ENCODE measurements around the gene CST9L. TPM values are rescaled to one million over a fixed set of nuclear protein-coding genes. Genes with fewer than 3 reads are reported as not detected.

CST9L gene
- total and polyA plus RNA-seq, 2 of the 13 experiments (the other 11 are each of a cell fraction or from before 2014, with no cell fraction given), result 0.15 TPM; not detected in 1

- ChIA-PET CTCF (ENCODE audit: low intra/inter-chr PET ratio, low total read pairs) (no interaction called here), POLR2A (no interaction called here)
- H3K27ac ChIP-seq (ENCODE audit: extremely low read length, insufficient read depth, low read length), result no peak overlapping the region
- no peaks in the 10 kb centered on the region for H3K79me2 ChIP-seq (ENCODE audit: insufficient read depth, low read length)
- H3K36me3 ChIP-seq (replicated peaks in 1 of 2; ENCODE audit: control insufficient read depth in 1 of 2, insufficient read depth in 2 of 2, low read length in 2 of 2), result no peaks in the 10 kb centered on the region
- H2AFZ ChIP-seq (ENCODE audit: low read length), result no peak overlapping the region
- TF ChIP-seq RFX1 (IDR thresholded peaks at IDR 0.05) (no peak), MAF1 (CRISPR knock-in tag; IDR thresholded peaks at IDR 0.05; ENCODE audit: borderline replicate concordance) (no peak)
- no peaks in the 10 kb centered on the region for H4K20me1 ChIP-seq (ENCODE audit: insufficient read depth, low read length)
- H3K4me1 ChIP-seq (ENCODE audit: insufficient read depth, low read length), result peaks cover 9% of the 10 kb centered on the region
- H3K9ac ChIP-seq (ENCODE audit: insufficient read depth, low read depth, low read length), result no peak overlapping the region
- DNase-seq (ENCODE audit: low spot score) (no peak), ATAC-seq (no peak), FAIRE-seq (no peak)
- in situ Hi-C loops (cut with HindIII; ENCODE audit: extremely low pct_ligation_motif_present, low pct_unique_long_range_greater_than_20kb) (no loop called here), intact Hi-C loops (cut with micrococcal nuclease; ENCODE audit: unreplicated experiment) (no loop called here)
- H3K27me3 ChIP-seq (ENCODE audit: control insufficient read depth in 1 of 2, insufficient read depth in 2 of 2, low read length in 2 of 2), result peaks cover 2 to 28% of the 10 kb centered on the region in 2 experiments; a peak in 4 of 5 replicates
- WGBS (ENCODE audit: low lambda C conversion rate), result 15% methylated on average over 2 of the region's 2 CpGs
- H3K4me2 ChIP-seq (ENCODE audit: low read depth, low read length), result no peak overlapping the region
- BruUV-seq (replicated peaks), result no TSS peak
- H3K9me3 ChIP-seq (ENCODE audit: low read length), result no peaks in the 10 kb centered on the region
- no peak overlapping the region for H3K4me3 ChIP-seq (replicated peaks in 1 of 3; ENCODE audit: insufficient read depth in 1 of 3, low read depth in 2 of 3, low read length in 3 of 3)
These were observed 34.0 kb upstream of the CST9L start for GRCh38 chr20:23602241-23602640.

DNA sequence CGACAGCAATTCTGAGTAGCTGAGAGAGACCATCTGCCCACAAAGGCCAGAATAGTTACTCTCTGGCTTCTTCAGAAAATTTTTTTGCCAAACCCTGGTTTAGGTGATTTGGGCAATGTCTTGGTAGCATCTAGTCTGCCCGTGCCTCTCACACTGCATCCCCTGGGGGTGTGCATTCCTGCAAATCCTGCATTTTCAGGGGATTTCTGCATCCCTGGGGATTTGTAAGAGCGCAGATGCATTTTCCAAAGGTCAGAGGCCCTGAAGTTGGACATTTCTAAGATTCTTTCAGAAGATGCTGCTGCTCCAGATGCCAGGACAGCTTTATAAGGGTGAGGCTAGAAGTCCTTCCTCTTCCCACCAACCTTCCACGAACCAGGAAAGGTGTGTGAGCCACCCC is 33.4 kb upstream of the CST9L start:
- ATAC-seq (no peak), FAIRE-seq (no peak), DNase-seq (ENCODE audit: low spot score) (no peak)
- ChIA-PET POLR2A (interaction anchor here (0.7 kb wide), 1 partner anchor 16 kb away, joined by 3 read pairs; no protein-coding TSS in a partner anchor), CTCF (ENCODE audit: low intra/inter-chr PET ratio, low total read pairs) (no interaction called here)
- H3K9me3 ChIP-seq (ENCODE audit: low read length), result no peaks in the 10 kb centered on the region
- intact Hi-C loops (cut with micrococcal nuclease; ENCODE audit: unreplicated experiment) (no loop called here), in situ Hi-C loops (cut with HindIII; ENCODE audit: extremely low pct_ligation_motif_present, low pct_unique_long_range_greater_than_20kb) (no loop called here)
- H4K20me1 ChIP-seq (ENCODE audit: insufficient read depth, low read length), result no peaks in the 10 kb centered on the region
- TF ChIP-seq MYNN (CRISPR knock-in tag; IDR thresholded peaks at IDR 0.05; ENCODE audit: low read depth), result no peak
- TF ChIP-seq, protein P1, sequence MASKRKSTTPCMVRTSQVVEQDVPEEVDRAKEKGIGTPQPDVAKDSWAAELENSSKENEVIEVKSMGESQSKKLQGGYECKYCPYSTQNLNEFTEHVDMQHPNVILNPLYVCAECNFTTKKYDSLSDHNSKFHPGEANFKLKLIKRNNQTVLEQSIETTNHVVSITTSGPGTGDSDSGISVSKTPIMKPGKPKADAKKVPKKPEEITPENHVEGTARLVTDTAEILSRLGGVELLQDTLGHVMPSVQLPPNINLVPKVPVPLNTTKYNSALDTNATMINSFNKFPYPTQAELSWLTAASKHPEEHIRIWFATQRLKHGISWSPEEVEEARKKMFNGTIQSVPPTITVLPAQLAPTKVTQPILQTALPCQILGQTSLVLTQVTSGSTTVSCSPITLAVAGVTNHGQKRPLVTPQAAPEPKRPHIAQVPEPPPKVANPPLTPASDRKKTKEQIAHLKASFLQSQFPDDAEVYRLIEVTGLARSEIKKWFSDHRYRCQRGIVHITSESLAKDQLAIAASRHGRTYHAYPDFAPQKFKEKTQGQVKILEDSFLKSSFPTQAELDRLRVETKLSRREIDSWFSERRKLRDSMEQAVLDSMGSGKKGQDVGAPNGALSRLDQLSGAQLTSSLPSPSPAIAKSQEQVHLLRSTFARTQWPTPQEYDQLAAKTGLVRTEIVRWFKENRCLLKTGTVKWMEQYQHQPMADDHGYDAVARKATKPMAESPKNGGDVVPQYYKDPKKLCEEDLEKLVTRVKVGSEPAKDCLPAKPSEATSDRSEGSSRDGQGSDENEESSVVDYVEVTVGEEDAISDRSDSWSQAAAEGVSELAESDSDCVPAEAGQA (IDR thresholded peaks at IDR 0.05; ENCODE audit: low read depth), result no peak
- TF ChIP-seq, protein P1 (CRISPR knock-in tag; IDR thresholded peaks at IDR 0.05; ENCODE audit: borderline replicate concordance), result no peak
- TF ChIP-seq, protein P2, sequence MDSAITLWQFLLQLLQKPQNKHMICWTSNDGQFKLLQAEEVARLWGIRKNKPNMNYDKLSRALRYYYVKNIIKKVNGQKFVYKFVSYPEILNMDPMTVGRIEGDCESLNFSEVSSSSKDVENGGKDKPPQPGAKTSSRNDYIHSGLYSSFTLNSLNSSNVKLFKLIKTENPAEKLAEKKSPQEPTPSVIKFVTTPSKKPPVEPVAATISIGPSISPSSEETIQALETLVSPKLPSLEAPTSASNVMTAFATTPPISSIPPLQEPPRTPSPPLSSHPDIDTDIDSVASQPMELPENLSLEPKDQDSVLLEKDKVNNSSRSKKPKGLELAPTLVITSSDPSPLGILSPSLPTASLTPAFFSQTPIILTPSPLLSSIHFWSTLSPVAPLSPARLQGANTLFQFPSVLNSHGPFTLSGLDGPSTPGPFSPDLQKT (CRISPR knock-in tag; IDR thresholded peaks at IDR 0.05; ENCODE audit: borderline replicate concordance), result no peak
- TF ChIP-seq FOXM1 (CRISPR knock-in tag; IDR thresholded peaks at IDR 0.05), result no peak
- no peak for TF ChIP-seq HNRNPLL (IDR thresholded peaks at IDR 0.05; ENCODE audit: low read depth, low read length, poor library complexity, severe bottlenecking)
- TF ChIP-seq NONO (IDR thresholded peaks at IDR 0.05), result no peak
- no peak for TF ChIP-seq NONO (CRISPR knock-in tag; conservative IDR thresholded peaks at IDR 0.05)
- no peak overlapping the region for H3K4me3 ChIP-seq (replicated peaks in 1 of 3; ENCODE audit: insufficient read depth in 1 of 3, low read depth in 2 of 3, low read length in 3 of 3)
- WGBS (ENCODE audit: low lambda C conversion rate), result 13% methylated on average over 4 of the region's 4 CpGs
- no peak overlapping the region for H3K9ac ChIP-seq (ENCODE audit: insufficient read depth, low read depth, low read length)
- no peak overlapping the region for H3K27ac ChIP-seq (ENCODE audit: extremely low read length, insufficient read depth, low read length)
- peaks cover 6% of the 10 kb centered on the region for H3K4me1 ChIP-seq (ENCODE audit: insufficient read depth, low read length)
- no TSS peak for BruUV-seq (replicated peaks)
- no peaks in the 10 kb centered on the region for H3K79me2 ChIP-seq (ENCODE audit: insufficient read depth, low read length)
- no peaks in the 10 kb centered on the region for H3K36me3 ChIP-seq (replicated peaks in 1 of 2; ENCODE audit: control insufficient read depth in 1 of 2, insufficient read depth in 2 of 2, low read length in 2 of 2)
- H2AFZ ChIP-seq (ENCODE audit: low read length), result no peak overlapping the region
- peaks cover 2 to 28% of the 10 kb centered on the region in 2 experiments; a peak in 4 of 5 replicates for H3K27me3 ChIP-seq (ENCODE audit: control insufficient read depth in 1 of 2, insufficient read depth in 2 of 2, low read length in 2 of 2)
- no peak overlapping the region for H3K4me2 ChIP-seq (ENCODE audit: low read depth, low read length)
